GM19238 (cell line): Measurements from ENCODE around the gene MDH1B.
"Not testable (repeated sequence)": the region's sequence is repeated elsewhere in the genome, so short reads cannot be mapped to it uniquely, and the experiment has no call there.

Source experiments
- DNase-seq: peaks from one replicate; pipeline ENCODE4 v3.0.0; 2011; ENCODE audit warnings: low spot score; ENCODE audit not compliant: insufficient read length

The MDH1B gene

DNA sequence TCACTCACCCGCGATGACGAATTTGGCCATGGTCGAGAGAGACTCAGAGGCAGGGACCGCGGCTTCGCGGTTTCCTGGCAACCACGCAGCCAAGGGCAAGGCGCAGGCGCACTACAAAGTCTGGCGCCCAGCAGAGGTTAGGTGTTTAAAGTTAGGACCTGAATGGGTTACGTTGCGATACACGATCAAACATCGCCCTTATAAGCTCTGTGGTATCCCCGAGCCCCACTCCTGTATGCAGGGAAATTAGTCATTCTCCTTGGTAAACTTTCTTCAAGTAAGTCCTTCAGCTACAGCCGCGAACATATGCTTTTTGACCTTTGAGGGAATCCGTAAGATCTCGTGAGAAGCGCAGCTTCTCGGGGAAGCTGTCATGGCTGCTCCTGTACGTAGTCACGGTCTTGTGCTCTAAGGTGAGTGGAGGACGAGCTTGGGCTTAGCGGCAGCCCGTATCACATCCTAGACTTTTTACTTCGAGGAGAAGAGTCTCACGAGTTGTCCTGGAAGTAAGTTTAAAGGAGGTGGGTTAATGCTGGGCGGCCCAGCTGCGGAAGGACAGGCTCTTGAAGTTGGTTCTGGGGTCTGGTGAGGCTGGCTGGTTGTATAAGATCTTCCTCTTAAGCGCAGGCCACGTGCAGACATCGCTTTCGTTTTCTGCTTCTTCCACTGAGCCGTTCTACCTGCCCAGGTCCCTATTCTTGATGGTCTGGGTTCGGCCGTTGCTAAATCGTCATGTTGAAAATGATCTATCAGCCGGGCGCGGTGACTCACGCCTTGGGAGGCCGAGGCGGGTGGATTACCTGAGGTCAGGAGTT, at the start of gene MDH1B, which contains the start of gene FASTKD2:
Gene MDH1B, minus strand, starts transcription at position 87 of the 815 bp plus-strand sequence. Its CDS starts 57 bp downstream, at position 30.
Gene FASTKD2, plus strand, starts transcription at position 365 of the 815 bp plus-strand sequence. CDS start 1,088 bp downstream, outside the sequence.
- DNase-seq = peak; percentile 66

- no peak for DNase-seq
These were observed 49.4 kb upstream of the MDH1B start for GRCh38 chr2:206814498-206814897.

DNA sequence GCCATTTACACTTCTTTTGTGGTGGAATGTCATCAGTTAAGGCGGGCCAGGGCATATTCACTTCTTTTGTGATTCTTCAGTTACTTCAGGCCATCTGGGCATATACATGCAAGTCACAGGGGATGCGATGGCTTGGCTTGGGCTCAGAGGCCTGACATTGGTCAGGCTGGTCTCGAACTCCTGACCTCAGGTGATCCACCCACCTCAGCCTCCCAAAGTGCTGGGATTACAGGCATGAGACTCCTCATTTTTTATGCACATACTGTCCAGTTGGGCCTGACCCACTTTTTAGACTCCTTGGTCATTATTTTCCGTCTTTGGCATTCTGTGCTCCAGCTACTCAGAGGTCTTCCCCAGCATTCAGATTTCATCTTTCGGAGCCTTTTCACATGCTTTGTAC, 47.3 kb upstream of the MDH1B start:
- not testable (repeated sequence) for DNase-seq

DNA sequence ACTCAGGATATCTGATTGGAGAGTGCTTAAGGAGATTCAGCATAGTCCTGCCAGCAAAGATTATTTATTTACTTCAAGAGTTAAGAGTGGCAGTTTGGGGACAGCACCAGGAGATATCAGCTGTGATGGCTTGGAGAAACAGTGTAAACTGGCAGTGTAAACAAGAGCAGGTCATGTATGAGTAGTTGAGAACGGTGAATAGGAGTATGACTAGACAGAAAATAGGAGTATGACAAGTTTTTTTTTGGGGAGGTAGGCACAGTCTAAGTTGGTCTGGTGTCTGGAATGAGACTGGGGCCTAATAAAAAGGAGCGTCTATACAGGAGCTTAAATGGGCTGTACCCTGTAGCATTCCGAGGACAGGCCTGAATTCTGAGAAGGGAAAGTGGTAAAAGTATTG, 42.5 kb upstream of the MDH1B start:
- not testable (repeated sequence) for DNase-seq

DNA sequence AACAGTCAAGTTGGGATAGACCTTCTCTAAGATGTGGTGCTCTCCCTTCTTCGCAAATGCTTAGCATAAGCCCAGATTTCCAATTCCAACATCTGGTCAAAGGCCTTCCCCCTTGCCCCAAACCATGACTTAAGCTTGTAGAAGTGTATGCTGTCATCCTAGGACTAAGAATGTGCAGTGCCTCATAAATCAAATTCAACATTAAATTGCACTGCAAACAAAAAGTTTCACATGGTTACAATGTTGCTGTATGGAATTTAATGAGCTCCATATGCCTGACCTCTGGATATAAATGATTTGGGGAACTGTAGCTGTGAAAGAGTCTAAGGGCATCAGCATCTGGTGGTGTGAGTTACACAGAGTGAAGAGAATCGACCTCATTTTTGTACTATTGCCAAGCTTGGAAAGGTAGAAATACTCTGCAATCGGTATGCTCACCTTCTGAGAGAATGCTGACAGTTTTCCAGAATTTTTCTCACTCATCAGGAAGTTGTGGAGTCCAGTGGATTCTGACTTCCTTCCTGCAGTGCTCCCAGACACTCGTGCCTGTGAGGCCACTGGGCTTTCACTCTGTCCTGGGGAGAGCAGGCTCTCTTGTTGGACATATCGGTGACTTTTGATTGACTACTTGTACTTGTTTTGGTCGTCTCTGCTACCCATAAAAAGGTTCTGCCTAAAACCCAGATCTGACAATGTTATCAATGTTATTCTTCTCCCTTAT, 40.9 kb upstream of the MDH1B start:
- no peak for DNase-seq

DNA sequence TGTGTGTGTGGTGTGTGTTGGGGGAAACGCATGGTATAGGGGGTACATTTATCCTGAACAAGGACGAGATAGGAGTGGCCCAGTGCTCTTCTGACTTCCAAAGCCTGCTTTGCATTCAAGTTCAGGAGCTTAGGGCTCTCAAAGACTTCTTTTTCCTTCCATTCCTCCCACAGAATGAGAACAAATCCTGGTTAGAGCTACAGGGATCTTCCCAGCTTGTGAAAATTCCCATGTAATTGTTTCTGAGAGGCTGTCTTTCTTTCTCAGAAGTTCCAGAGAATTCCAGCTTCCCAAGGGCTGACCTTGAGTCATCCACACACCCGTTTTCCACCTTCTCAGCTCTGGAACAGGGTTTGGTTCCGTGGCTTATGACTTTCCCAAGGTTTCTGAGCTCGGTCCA, 39.2 kb upstream of the MDH1B start:
- DNase-seq = no peak

GRCh38 chr2:206802654-206803514, 37.8 kb upstream of the MDH1B start:
- DNase-seq = no peak

- DNase-seq = no peak
These were observed 36.5 kb upstream of the MDH1B start for GRCh38 chr2:206801418-206802189.

- DNase-seq = peak; percentile 16
These were observed 35.6 kb upstream of the MDH1B start for GRCh38 chr2:206800506-206801417.

GRCh38 chr2:206799083-206799482, 34.0 kb upstream of the MDH1B start:
- DNase-seq = no peak

DNA sequence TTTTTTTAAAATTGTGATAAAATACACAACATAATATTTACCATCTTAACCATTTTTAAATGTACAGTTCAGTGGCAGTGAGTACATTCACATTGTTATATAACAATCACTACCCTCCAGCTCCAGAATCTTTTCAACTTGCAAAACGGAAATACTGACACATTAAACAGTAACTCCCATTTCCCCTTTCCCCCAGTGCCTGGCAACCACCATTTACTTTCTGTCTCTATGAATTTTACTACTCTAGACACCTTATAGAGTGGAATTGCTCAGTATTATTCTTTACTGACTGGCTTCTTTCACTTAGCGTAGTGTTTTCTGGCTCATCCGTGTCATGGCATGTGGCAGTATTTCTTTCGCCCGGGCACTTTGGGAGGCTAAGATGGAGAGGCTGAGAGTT, 32.9 kb upstream of the MDH1B start:
- no peak for DNase-seq

GRCh38 chr2:206797376-206797775, 32.2 kb upstream of the MDH1B start:
- DNase-seq = no peak

DNA sequence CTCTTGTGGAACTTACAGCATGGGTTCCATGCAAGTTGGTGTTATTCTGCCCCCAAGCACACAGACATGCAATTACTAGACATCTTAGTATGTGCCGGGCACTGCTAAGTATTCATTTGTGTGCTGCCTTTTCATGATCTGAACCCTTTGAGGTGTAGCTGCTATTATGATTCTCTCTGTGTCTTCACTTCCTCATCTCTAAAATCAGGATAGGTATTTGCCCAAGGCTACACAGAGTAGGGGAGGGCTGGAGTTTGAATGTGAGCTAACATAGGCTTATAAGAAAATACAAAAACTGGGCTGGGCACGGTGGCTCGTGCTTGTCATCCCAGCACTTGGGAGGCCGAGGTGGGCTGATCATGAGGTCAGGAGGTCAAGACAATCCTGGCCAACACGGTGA, 27.5 kb upstream of the MDH1B start:
- DNase-seq = no peak

GRCh38 chr2:206790311-206790935, 25.3 kb upstream of the MDH1B start:
- no peak for DNase-seq

GRCh38 chr2:206784559-206785353, 19.6 kb upstream of the MDH1B start:
- DNase-seq = no peak

- DNase-seq = no peak
These were observed 18.6 kb upstream of the MDH1B start for GRCh38 chr2:206783718-206784117.

- DNase-seq = no peak
These were observed 15.5 kb upstream of the MDH1B start for GRCh38 chr2:206780671-206781070.

GRCh38 chr2:206776432-206776831, 11.3 kb upstream of the MDH1B start:
- no peak for DNase-seq
